Activated CD8-positive, alpha-beta T cell treated with anti-CD3 and anti-CD28 coated beads for 36 hours (primary cell): ENCODE data around the gene PUM2. TPM values are rescaled to one million over a fixed set of nuclear protein-coding genes. Genes with fewer than 3 reads are reported as not detected.
"Not testable (repeated sequence)": the region's sequence is repeated elsewhere in the genome, so short reads cannot be mapped to it uniquely, and the experiment has no call there.

Source experiments
- ATAC-seq: fragments of 200-7000 bp; cut with Tn5 transposase; one replicate; pipeline ENCODE4 v1.10.0; 2021; ENCODE audit warnings: mild to moderate bottlenecking, moderate library complexity
- CTCF ChIA-PET: fragments of 350-600 bp; sonication (Branson Sonifier 250); formaldehyde crosslinking; loops from one replicate; lab custom pipeline; 2021; ENCODE audit warnings: antibody characterized with exemption; lab: Charles Lee
- POLR2A ChIA-PET: fragments of 350-600 bp; sonication (Branson Sonifier 250); formaldehyde crosslinking; loops from one replicate; lab custom pipeline; 2021; ENCODE audit warnings: antibody characterized with exemption; lab: Charles Lee
- DNase-seq: peaks from one replicate; pipeline ENCODE4 v3.0.0-alpha.2; 2020
- H3K27ac Mint-ChIP-seq: one replicate; pipeline ENCODE4 v1.8.0; 2021; ENCODE audit warnings: mild to moderate bottlenecking, mixed read lengths
- H3K27me3 Mint-ChIP-seq: one replicate; pipeline ENCODE4 v1.8.0; 2021; ENCODE audit warnings: mixed read lengths
- H3K36me3 Mint-ChIP-seq: one replicate; pipeline ENCODE4 v1.8.0; 2021; ENCODE audit warnings: low read depth, mixed read lengths
- H3K4me1 Mint-ChIP-seq: one replicate; pipeline ENCODE4 v1.8.0; 2021; ENCODE audit warnings: low read depth, mixed read lengths
- H3K4me3 Mint-ChIP-seq: one replicate; pipeline ENCODE4 v1.8.0; 2021; ENCODE audit warnings: mild to moderate bottlenecking, moderate library complexity, mixed read lengths
- H3K9me3 Mint-ChIP-seq: one replicate; pipeline ENCODE4 v1.8.0; 2021; ENCODE audit warnings: mixed read lengths
- intact Hi-C: fragments of 100-400 bp; cut with micrococcal nuclease; formaldehyde crosslinking; loops from one replicate; pipeline ENCODE4 v1.10.0; 2022
- total RNA-seq, 2 experiments: library from RNA; stranded (reverse); gene quantifications; one replicate each; pipeline ENCODE4 v1.2.3, GENCODE V29; 2021
- TF ChIP-seq, protein P1 (sequence below): fragments of 200-600 bp; IDR thresholded peaks from one replicate; pipeline ENCODE4 v1.8.0; 2022; ENCODE audit warnings: antibody characterized with exemption, mild to moderate bottlenecking

Gene PUM2
- total RNA-seq, 2 experiments from 2014 or later: 104 TPM

DNA sequence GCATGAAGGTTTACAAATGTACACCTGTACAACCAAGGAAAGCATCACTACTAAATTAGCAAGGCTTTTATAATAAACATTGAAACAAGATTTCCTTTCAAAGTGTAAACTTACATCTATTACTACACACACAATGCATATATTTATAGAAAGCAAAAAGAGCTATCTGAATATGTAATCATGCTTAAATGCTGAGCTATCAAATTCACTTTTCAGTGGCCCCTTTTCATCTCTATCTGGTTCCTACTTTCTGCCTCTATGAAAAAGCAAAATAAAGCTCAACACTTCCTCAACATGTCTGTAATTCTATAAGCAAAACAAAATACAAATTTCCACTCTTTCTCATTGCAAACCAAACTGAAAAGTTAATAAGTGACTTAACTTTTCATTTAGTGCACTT is 100.2 kb downstream of the PUM2 start:
- Mint-ChIP-seq H3K4me3 (no peak overlapping the region), H3K4me1 (no peaks in the 10 kb centered on the region), H3K36me3 (peaks cover 68% of the 10 kb centered on the region), H3K9me3 (no peaks in the 10 kb centered on the region), H3K27ac (no peak overlapping the region), H3K27me3 (no peaks in the 10 kb centered on the region)
- no peak for ATAC-seq
- intact Hi-C loops: no loop called here
- TF ChIP-seq, protein P1, sequence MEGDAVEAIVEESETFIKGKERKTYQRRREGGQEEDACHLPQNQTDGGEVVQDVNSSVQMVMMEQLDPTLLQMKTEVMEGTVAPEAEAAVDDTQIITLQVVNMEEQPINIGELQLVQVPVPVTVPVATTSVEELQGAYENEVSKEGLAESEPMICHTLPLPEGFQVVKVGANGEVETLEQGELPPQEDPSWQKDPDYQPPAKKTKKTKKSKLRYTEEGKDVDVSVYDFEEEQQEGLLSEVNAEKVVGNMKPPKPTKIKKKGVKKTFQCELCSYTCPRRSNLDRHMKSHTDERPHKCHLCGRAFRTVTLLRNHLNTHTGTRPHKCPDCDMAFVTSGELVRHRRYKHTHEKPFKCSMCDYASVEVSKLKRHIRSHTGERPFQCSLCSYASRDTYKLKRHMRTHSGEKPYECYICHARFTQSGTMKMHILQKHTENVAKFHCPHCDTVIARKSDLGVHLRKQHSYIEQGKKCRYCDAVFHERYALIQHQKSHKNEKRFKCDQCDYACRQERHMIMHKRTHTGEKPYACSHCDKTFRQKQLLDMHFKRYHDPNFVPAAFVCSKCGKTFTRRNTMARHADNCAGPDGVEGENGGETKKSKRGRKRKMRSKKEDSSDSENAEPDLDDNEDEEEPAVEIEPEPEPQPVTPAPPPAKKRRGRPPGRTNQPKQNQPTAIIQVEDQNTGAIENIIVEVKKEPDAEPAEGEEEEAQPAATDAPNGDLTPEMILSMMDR: no peak
- no peak for DNase-seq
- POLR2A ChIA-PET: no interaction called here
- CTCF ChIA-PET: interaction anchor here (1.0 kb wide), 1 partner anchor 18 kb away, joined by 3 read pairs; no protein-coding TSS in a partner anchor

DNA sequence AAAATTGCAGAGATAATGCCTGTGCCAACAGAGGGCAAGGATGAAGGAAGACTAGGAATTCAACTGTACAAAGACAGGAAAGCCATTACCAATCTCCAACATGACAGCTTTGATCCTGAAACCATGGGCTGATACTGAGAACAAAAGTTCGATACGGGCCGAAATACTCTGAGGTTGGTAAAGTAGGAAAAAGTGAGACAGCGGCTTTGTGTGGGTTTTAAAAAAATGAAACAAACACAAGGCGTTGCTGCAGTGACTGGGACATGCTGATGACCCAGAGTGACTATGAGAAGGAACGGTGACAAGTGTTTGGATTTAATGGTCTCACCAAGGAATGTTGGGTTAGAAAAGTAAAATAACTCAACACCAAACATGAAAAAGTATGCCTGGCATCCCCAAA is 101.5 kb downstream of the PUM2 start:
- intact Hi-C loops: no loop called here
- TF ChIP-seq, protein P1: no peak
- no peaks in the 10 kb centered on the region for H3K9me3 Mint-ChIP-seq

DNA sequence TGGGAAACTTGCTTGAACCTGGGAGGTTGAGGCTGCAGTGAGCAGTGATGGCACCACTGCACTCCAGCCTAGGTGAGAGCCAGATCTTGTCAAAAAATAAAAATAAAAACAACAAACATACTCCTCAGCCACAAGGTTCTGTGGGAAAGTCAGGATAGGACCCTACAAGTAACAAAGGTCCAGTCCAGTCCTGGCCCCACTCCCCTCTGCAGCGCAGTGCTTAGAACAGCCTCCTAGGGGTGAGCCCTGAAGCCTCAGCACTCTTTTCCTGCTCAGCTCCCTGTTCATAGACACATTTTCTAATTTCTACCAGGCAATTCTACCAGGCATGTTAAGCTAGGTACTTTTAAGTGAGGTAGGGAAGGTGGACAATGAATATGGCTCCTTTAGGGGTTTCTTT is 103.6 kb downstream of the PUM2 start:
- peak overlapping the region; percentile 34 for H3K27ac Mint-ChIP-seq
- H3K4me1 Mint-ChIP-seq: peaks cover under 1% of the 10 kb centered on the region
- TF ChIP-seq, protein P1: no peak
- POLR2A ChIA-PET: interaction anchor here (0.6 to 0.9 kb wide), 2 partner anchors 31 to 279 kb away, joined by 3 read pairs; no protein-coding TSS in a partner anchor
- H3K4me3 Mint-ChIP-seq: no peak overlapping the region
- ATAC-seq (no peak), DNase-seq (no peak)
- H3K27me3 Mint-ChIP-seq: no peaks in the 10 kb centered on the region
- CTCF ChIA-PET: interaction anchor here (1.8 kb wide), 1 partner anchor 79 kb away, joined by 3 read pairs; no protein-coding TSS in a partner anchor
- H3K36me3 Mint-ChIP-seq: peaks cover 45% of the 10 kb centered on the region
- H3K9me3 Mint-ChIP-seq: no peaks in the 10 kb centered on the region
- intact Hi-C loops: no loop called here

More for the DNA sequence above, 101.5 kb downstream of the PUM2 start:
- Mint-ChIP-seq H3K4me1 (no peaks in the 10 kb centered on the region), H3K4me3 (no peak overlapping the region), H3K36me3 (peaks cover 56% of the 10 kb centered on the region), H3K27me3 (no peaks in the 10 kb centered on the region), H3K27ac (peak overlapping the region; percentile 20)
- DNase-seq (no peak), ATAC-seq (no peak)
- ChIA-PET CTCF (no interaction called here), POLR2A (no interaction called here)

DNA sequence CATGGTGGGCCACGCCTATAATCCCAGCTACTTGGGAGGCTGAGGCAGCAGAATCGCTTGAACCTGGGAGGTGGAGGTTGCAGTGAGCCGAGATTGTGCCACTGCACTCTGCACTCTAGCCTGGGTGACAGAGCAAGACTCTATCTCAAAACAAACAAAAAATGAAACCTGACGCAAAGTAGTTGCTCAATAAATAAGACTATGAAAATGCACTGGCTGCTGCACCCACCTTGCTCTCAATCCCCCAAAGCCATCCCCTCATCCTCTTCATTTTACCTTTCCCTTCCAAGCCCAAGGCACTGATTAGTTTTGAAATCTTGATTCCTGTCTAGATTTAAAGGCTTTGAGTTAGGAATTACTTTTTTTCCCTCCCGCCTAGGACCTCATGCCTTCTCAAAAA is 107.0 kb downstream of the PUM2 start:
- H3K27me3 Mint-ChIP-seq, H3K4me1 Mint-ChIP-seq, H3K4me3 Mint-ChIP-seq, DNase-seq, H3K9me3 Mint-ChIP-seq, H3K27ac Mint-ChIP-seq, intact Hi-C loops, CTCF ChIA-PET, POLR2A ChIA-PET, ATAC-seq: not testable (repeated sequence)
- H3K36me3 Mint-ChIP-seq: peaks cover 18% of the 10 kb centered on the region

DNA sequence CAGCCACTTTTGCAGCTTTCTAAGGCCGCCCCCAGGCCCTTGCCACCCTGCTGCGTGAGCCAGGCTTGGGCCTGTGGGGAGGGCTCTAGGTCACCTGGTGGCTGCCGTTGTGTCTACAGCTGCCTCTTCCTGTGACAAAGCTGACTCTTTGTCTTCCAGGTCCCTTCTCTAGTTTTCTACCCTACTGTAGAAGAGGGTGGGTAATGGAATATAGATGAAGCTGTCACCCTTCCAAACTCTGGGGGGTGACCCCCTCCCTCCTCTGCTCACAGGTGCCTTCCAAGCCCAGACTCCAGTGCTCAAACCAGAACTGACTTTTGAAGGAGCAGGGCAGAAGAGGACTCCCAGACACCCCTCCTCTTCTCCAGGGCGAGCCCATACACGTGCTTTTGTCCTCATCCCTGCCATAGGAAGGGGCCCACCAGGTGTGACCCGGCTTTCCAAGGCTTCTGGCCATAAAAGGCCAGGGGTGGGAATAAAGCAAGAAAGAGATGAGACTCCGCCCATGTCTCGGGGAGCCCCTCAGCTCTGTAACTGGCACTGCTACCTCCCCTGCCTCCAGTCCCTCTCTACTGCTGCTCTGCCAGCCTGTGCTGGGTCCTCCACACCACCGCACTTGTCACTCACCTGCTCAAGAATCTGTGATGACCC is 107.8 kb downstream of the PUM2 start:
- Mint-ChIP-seq H3K4me3 (no peak overlapping the region), H3K36me3 (peaks cover 12% of the 10 kb centered on the region), H3K27me3 (peaks cover 2% of the 10 kb centered on the region), H3K27ac (no peak overlapping the region), H3K9me3 (no peaks in the 10 kb centered on the region), H3K4me1 (peaks cover 4% of the 10 kb centered on the region)
- intact Hi-C loops: no loop called here
- POLR2A ChIA-PET: interaction anchor here (1.1 kb wide), 2 partner anchors 110 to 190 kb away, joined by 3 to 4 read pairs; no protein-coding TSS in a partner anchor
- ATAC-seq (peak; percentile 55), DNase-seq (peak; percentile 18)
- TF ChIP-seq, protein P1: no peak
- CTCF ChIA-PET: interaction anchor here (0.5 to 2.2 kb wide), 11 partner anchors 9 to 168 kb away, joined by 3 to 8 read pairs (median 4); partner anchors contain the start of gene SDC1
